K562 (cell line): ENCODE results near the gene PSG4.

Experiments
- CC2D1A ChIP-seq: fragments of 450-650 bp; IDR thresholded peaks from 2 replicates; pipeline ENCODE4 v1.6.1; 2017; ENCODE audit warnings: mild to moderate bottlenecking
- ETS1 ChIP-seq: conservative IDR thresholded peaks from 2 replicates; pipeline ENCODE4 v1.6.1; 2011; ENCODE audit warnings: low read depth, mild to moderate bottlenecking, low read length; ENCODE audit not compliant: control insufficient read depth
- HEY1 ChIP-seq: fragments of 250-450 bp; sonication (Bioruptor Pico); IDR thresholded peaks from 2 replicates; pipeline ENCODE4 v1.5.0; 2020; ENCODE audit warnings: mild to moderate bottlenecking, moderate library complexity, borderline replicate concordance
- JUND ChIP-seq, 2 experiments: IDR thresholded peaks; 2 replicates in 1 of 2; 3 replicates in 1 of 2; pipeline ENCODE4 v1.6.1; 2011; ENCODE audit warnings: borderline replicate concordance in 2 of 2, low read depth in 2 of 2, low read length in 2 of 2, improper control_type of control experiment in 1 of 2, missing biosample characterization in 1 of 2, missing genetic modification characterization in 1 of 2, missing genetic modification reagents in 1 of 2
- NFYB ChIP-seq: IDR thresholded peaks from 2 replicates; pipeline ENCODE4 v1.6.1; 2011; ENCODE audit warnings: mild to moderate bottlenecking, moderate library complexity; ENCODE audit not compliant: insufficient read length; ENCODE audit errors: extremely low read depth
- POLR2AphosphoS5 ChIP-seq: IDR thresholded peaks from 2 replicates; pipeline ENCODE4 v1.6.1; 2011; ENCODE audit warnings: mild to moderate bottlenecking, low read depth, low read length, moderate library complexity; ENCODE audit not compliant: control insufficient read depth, insufficient read depth
- SMAD1 ChIP-seq: fragments of 150-350 bp; IDR thresholded peaks from 2 replicates; pipeline ENCODE4 v1.6.1; 2014; ENCODE audit warnings: low read length, low read depth; ENCODE audit not compliant: partially characterized antibody
- TEAD4 ChIP-seq, 2 experiments: sonication (generic) in 1 of 2; formaldehyde crosslinking in 1 of 2; IDR thresholded peaks; 2 replicates each; pipeline versions ENCODE4 v1.6.1 to v1.8.0; 2012 to 2022; ENCODE audit warnings: borderline replicate concordance in 1 of 2, inconsistent platforms in 1 of 2, low read length in 1 of 2, mild to moderate bottlenecking in 1 of 2, missing genetic modification reagents in 1 of 2
- TGIF2 ChIP-seq: sonication (generic); formaldehyde crosslinking; IDR thresholded peaks from 2 replicates; pipeline ENCODE4 v1.8.1; 2022; ENCODE audit warnings: mild to moderate bottlenecking, missing genetic modification reagents, moderate library complexity
- ZNF561 ChIP-seq: fragments of 450-650 bp; formaldehyde crosslinking; conservative IDR thresholded peaks from 2 replicates; pipeline ENCODE4 v1.4.0; 2020; ENCODE audit warnings: mild to moderate bottlenecking, moderate library complexity
- TF ChIP-seq, protein P1 (sequence below), 3 experiments: IDR thresholded peaks in 2 of 3; conservative IDR thresholded peaks in 1 of 3; 2 replicates each; pipeline ENCODE4 v1.5.1; 2011 to 2012; ENCODE audit warnings: low read length in 3 of 3, mild to moderate bottlenecking in 3 of 3, control low read depth in 2 of 3, improper control_type of control experiment in 1 of 3, inconsistent platforms in 1 of 3, low read depth in 1 of 3, mixed read lengths in 1 of 3, moderate library complexity in 1 of 3; ENCODE audit not compliant: insufficient read depth in 2 of 3

DNA sequence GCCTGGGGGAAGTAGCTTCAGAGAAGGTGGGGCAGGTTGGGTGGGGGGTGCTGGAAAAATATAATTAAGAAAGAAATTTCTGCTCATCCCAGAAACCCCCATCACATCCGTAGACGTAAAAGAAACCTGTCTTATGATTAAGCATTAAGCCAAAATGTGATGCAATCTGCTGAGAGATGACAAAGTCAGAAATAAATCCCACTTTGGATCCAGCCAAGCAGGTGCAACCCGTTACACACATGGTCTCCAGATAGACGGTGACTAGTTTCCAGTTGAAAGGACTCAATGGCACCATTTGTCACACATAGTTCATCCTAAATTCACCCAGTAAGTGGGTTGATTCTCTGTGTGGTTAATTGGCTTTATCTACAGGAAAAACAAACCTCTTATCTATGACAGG is 53.2 kb downstream of the PSG4 start:
- TF ChIP-seq TEAD4 (IDR thresholded peaks at IDR 0.05; ENCODE audit: low read length), result no peak
- no peak for TF ChIP-seq TEAD4 (CRISPR knock-in tag; IDR thresholded peaks at IDR 0.05; ENCODE audit: borderline replicate concordance)
- no peak for TF ChIP-seq NFYB
- no peak for TF ChIP-seq CC2D1A
- TF ChIP-seq ZNF561, result no peak
- no peak for TF ChIP-seq TGIF2 (CRISPR knock-in tag)
- TF ChIP-seq SMAD1, result no peak
- TF ChIP-seq HEY1, result no peak
- TF ChIP-seq, protein P1, sequence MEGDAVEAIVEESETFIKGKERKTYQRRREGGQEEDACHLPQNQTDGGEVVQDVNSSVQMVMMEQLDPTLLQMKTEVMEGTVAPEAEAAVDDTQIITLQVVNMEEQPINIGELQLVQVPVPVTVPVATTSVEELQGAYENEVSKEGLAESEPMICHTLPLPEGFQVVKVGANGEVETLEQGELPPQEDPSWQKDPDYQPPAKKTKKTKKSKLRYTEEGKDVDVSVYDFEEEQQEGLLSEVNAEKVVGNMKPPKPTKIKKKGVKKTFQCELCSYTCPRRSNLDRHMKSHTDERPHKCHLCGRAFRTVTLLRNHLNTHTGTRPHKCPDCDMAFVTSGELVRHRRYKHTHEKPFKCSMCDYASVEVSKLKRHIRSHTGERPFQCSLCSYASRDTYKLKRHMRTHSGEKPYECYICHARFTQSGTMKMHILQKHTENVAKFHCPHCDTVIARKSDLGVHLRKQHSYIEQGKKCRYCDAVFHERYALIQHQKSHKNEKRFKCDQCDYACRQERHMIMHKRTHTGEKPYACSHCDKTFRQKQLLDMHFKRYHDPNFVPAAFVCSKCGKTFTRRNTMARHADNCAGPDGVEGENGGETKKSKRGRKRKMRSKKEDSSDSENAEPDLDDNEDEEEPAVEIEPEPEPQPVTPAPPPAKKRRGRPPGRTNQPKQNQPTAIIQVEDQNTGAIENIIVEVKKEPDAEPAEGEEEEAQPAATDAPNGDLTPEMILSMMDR (IDR thresholded peaks at IDR 0.05 in 2 of 3, conservative IDR thresholded peaks at IDR 0.05 in 1 of 3; ENCODE audit: insufficient read depth in 2 of 3, low read depth in 1 of 3, low read length in 3 of 3), result no peak
- no peak for TF ChIP-seq POLR2AphosphoS5
- TF ChIP-seq ETS1, result no peak
- no peak for TF ChIP-seq JUND (IDR thresholded peaks at IDR 0.05; ENCODE audit: borderline replicate concordance, low read depth, low read length)
- no peak for TF ChIP-seq JUND (tag; IDR thresholded peaks at IDR 0.05; ENCODE audit: borderline replicate concordance, low read depth, low read length)
